OCI-LY3 (cell line): ENCODE data around the gene SLC13A3.

Source experiments
- H2AFZ ChIP-seq: fragments of 200-600, 300-600 bp; shearing (Covaris generic); 2 replicates; pipeline ENCODE4 v1.6.0; 2014; ENCODE audit warnings: antibody characterized with exemption, low read depth, low read length
- H3K27ac ChIP-seq: fragments of 200-600, 300-600 bp; sonication (generic); 2 replicates; pipeline ENCODE4 v1.5.1; 2014; ENCODE audit warnings: mild to moderate bottlenecking, low read length, moderate library complexity, mixed read lengths
- H3K27me3 ChIP-seq: fragments of 200-600, 300-600 bp; sonication (generic); 2 replicates; pipeline ENCODE4 v1.6.1; 2014; ENCODE audit warnings: low read depth, low read length, mixed read lengths
- H3K36me3 ChIP-seq: fragments of 200-600, 300-600 bp; sonication (generic); replicated peaks from 2 replicates; pipeline ENCODE3; 2014; ENCODE audit warnings: low read depth, low read length, mixed read lengths
- H3K4me1 ChIP-seq: fragments of 300-600, 200-600 bp; sonication (generic); 2 replicates; pipeline ENCODE4 v1.6.1; 2014; ENCODE audit warnings: low read length, mixed read lengths
- H3K4me2 ChIP-seq: fragments of 200-600, 300-600 bp; sonication (generic); 2 replicates; pipeline ENCODE4 v1.6.1; 2014; ENCODE audit warnings: low read length, mixed read lengths
- H3K4me3 ChIP-seq: fragments of 300-600, 200-600 bp; sonication (generic); 2 replicates; pipeline ENCODE4 v1.5.1; 2014; ENCODE audit warnings: antibody characterized with exemption, mild to moderate bottlenecking, low read length, moderate library complexity
- H3K79me2 ChIP-seq: fragments of 300-600, 200-600 bp; shearing (Covaris generic); 2 replicates; pipeline ENCODE4 v1.6.1; 2014; ENCODE audit warnings: mild to moderate bottlenecking, low read length, mixed read lengths
- H3K9ac ChIP-seq: fragments of 300-600, 200-600 bp; shearing (Covaris generic); 2 replicates; pipeline ENCODE4 v1.6.0; 2014; ENCODE audit warnings: mild to moderate bottlenecking, low read length, moderate library complexity
- H3K9me3 ChIP-seq: fragments of 200-600, 300-600 bp; shearing (Covaris generic); 2 replicates; pipeline ENCODE4 v1.6.1; 2014; ENCODE audit warnings: low read length, mixed read lengths; ENCODE audit not compliant: insufficient read depth
- H4K20me1 ChIP-seq: fragments of 200-600, 300-600 bp; sonication (generic); 2 replicates; pipeline ENCODE4 v1.6.1; 2016; ENCODE audit warnings: low read length, mixed read lengths; ENCODE audit not compliant: insufficient read depth
- EZH2phosphoT487 ChIP-seq: fragments of 200-600 bp; shearing (Covaris generic); IDR thresholded peaks from 2 replicates; pipeline ENCODE4 v1.6.1; 2018; ENCODE audit warnings: antibody characterized with exemption, mixed run types, low read depth
- TF ChIP-seq, protein P1 (sequence below): fragments of 200-600, 300-600 bp; sonication (generic); IDR thresholded peaks from 2 replicates; pipeline ENCODE4 v1.5.1; 2014; ENCODE audit warnings: antibody characterized with exemption, low read length, low read depth

The SLC13A3 gene

GRCh38 chr20:46635514-46636136 lies 15.6 kb downstream of the SLC13A3 start:
- Histone ChIP-seq H3K4me2 (no peak overlapping the region), H3K4me1 (no peaks in the 10 kb centered on the region)

GRCh38 chr20:46634528-46634927 lies 16.7 kb downstream of the SLC13A3 start:
- no peaks in the 10 kb centered on the region for H4K20me1 ChIP-seq
- no peaks in the 10 kb centered on the region for H3K9me3 ChIP-seq
- no peaks in the 10 kb centered on the region for H3K36me3 ChIP-seq
- no peak overlapping the region for H3K27ac ChIP-seq
- no peak overlapping the region for H3K4me3 ChIP-seq
- H3K4me1 ChIP-seq = no peaks in the 10 kb centered on the region
- no peak overlapping the region for H2AFZ ChIP-seq
- no peaks in the 10 kb centered on the region for H3K79me2 ChIP-seq
- no peak overlapping the region for H3K9ac ChIP-seq
- H3K27me3 ChIP-seq = peaks cover 42% of the 10 kb centered on the region
- no peak overlapping the region for H3K4me2 ChIP-seq
- TF ChIP-seq, protein P1, sequence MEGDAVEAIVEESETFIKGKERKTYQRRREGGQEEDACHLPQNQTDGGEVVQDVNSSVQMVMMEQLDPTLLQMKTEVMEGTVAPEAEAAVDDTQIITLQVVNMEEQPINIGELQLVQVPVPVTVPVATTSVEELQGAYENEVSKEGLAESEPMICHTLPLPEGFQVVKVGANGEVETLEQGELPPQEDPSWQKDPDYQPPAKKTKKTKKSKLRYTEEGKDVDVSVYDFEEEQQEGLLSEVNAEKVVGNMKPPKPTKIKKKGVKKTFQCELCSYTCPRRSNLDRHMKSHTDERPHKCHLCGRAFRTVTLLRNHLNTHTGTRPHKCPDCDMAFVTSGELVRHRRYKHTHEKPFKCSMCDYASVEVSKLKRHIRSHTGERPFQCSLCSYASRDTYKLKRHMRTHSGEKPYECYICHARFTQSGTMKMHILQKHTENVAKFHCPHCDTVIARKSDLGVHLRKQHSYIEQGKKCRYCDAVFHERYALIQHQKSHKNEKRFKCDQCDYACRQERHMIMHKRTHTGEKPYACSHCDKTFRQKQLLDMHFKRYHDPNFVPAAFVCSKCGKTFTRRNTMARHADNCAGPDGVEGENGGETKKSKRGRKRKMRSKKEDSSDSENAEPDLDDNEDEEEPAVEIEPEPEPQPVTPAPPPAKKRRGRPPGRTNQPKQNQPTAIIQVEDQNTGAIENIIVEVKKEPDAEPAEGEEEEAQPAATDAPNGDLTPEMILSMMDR = no peak
- no peak for TF ChIP-seq EZH2phosphoT487

More at GRCh38 chr20:46635514-46636136, 15.6 kb downstream of the SLC13A3 start:
- Histone ChIP-seq H3K79me2 (no peaks in the 10 kb centered on the region), H3K9me3 (no peaks in the 10 kb centered on the region), H3K4me3 (no peak overlapping the region), H2AFZ (no peak overlapping the region), H3K27me3 (peaks cover 40% of the 10 kb centered on the region), H3K27ac (no peak overlapping the region), H3K9ac (no peak overlapping the region), H3K36me3 (no peaks in the 10 kb centered on the region), H4K20me1 (no peaks in the 10 kb centered on the region)
- TF ChIP-seq EZH2phosphoT487 = no peak
- TF ChIP-seq, protein P1 = no peak

GRCh38 chr20:46631874-46632446 lies 19.3 kb downstream of the SLC13A3 start:
- peaks cover 45% of the 10 kb centered on the region for H3K27me3 ChIP-seq
- H3K79me2 ChIP-seq = no peaks in the 10 kb centered on the region
- no peak overlapping the region for H3K27ac ChIP-seq
- no peaks in the 10 kb centered on the region for H3K4me1 ChIP-seq
- H2AFZ ChIP-seq = no peak overlapping the region
- no peaks in the 10 kb centered on the region for H3K36me3 ChIP-seq
- no peak overlapping the region for H3K4me2 ChIP-seq
- no peak overlapping the region for H3K4me3 ChIP-seq
- H3K9ac ChIP-seq = no peak overlapping the region
- no peaks in the 10 kb centered on the region for H3K9me3 ChIP-seq
- TF ChIP-seq EZH2phosphoT487 = no peak
- TF ChIP-seq, protein P1 = no peak
- H4K20me1 ChIP-seq = no peaks in the 10 kb centered on the region

- Histone ChIP-seq H3K9me3 (no peaks in the 10 kb centered on the region), H3K79me2 (no peaks in the 10 kb centered on the region), H2AFZ (no peak overlapping the region), H3K4me2 (no peak overlapping the region), H3K27ac (no peak overlapping the region), H3K9ac (no peak overlapping the region), H4K20me1 (no peaks in the 10 kb centered on the region), H3K27me3 (peaks cover 43% of the 10 kb centered on the region), H3K4me1 (no peaks in the 10 kb centered on the region), H3K36me3 (no peaks in the 10 kb centered on the region), H3K4me3 (no peak overlapping the region)
- TF ChIP-seq EZH2phosphoT487 = no peak
- TF ChIP-seq, protein P1 = no peak
Observed at GRCh38 chr20:46631212-46631869, 19.9 kb downstream of the SLC13A3 start.
